ENCODE data around the gene MAPK11.

MAPK11 gene

DNA sequence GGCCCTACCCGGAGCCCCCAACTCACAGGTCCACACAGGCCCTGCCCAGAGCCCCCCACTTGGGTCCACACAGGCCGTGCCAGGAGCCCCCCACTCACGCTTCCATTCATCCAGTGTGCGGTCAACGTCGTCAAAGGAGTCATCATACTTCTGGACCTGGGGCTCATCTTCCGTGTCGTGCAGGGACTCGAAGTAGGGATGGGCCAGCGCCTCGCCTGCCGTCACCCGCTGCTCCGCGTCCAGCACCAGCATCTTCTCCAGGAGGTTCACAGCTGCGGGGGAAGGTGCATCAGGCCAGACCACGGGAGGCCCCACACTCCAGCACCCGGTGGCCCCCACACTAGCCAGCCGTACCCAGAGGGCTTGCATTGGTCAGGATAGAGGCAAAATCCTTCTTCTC, 15.1 kb downstream of the MAPK11 start:
- TF ChIP-seq TAF1 (IDR thresholded peaks at IDR 0.05; ENCODE audit: borderline replicate concordance, insufficient read depth, low read length) (no peak), POLR2AphosphoS5 (IDR thresholded peaks at IDR 0.05; ENCODE audit: low read depth, low read length) (no peak), FOXP2 (optimal IDR thresholded peaks at IDR 0.05; ENCODE audit: borderline replicate concordance, extremely low read depth, extremely low read length, insufficient read depth) (no peak)

DNA sequence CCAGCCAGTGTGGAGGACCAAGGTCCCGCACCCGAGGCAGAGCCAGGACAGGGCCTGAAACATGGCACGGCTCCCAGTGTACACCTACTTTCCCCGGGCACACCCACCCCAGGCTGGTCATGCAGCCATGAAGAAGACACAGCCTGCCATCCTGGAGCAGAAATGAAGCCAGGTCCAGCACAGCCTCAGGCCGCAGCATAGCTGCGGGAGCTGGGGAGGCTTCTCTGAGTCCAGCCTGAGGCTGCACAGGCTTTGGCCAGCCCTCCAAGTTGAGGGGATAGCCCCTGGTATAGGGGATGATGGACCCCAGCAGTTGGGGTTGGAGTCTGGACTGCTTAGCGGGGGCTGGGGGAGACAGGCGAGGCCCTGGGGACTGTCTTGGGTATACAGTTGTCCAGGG, 16.2 kb downstream of the MAPK11 start:
- no peak for TF ChIP-seq FOXP2 (optimal IDR thresholded peaks at IDR 0.05; ENCODE audit: borderline replicate concordance, extremely low read depth, extremely low read length, insufficient read depth)
- no peak for TF ChIP-seq POLR2AphosphoS5 (IDR thresholded peaks at IDR 0.05; ENCODE audit: low read depth, low read length)
- no peak for TF ChIP-seq TAF1 (IDR thresholded peaks at IDR 0.05; ENCODE audit: borderline replicate concordance, insufficient read depth, low read length)
- TF ChIP-seq, protein P1, sequence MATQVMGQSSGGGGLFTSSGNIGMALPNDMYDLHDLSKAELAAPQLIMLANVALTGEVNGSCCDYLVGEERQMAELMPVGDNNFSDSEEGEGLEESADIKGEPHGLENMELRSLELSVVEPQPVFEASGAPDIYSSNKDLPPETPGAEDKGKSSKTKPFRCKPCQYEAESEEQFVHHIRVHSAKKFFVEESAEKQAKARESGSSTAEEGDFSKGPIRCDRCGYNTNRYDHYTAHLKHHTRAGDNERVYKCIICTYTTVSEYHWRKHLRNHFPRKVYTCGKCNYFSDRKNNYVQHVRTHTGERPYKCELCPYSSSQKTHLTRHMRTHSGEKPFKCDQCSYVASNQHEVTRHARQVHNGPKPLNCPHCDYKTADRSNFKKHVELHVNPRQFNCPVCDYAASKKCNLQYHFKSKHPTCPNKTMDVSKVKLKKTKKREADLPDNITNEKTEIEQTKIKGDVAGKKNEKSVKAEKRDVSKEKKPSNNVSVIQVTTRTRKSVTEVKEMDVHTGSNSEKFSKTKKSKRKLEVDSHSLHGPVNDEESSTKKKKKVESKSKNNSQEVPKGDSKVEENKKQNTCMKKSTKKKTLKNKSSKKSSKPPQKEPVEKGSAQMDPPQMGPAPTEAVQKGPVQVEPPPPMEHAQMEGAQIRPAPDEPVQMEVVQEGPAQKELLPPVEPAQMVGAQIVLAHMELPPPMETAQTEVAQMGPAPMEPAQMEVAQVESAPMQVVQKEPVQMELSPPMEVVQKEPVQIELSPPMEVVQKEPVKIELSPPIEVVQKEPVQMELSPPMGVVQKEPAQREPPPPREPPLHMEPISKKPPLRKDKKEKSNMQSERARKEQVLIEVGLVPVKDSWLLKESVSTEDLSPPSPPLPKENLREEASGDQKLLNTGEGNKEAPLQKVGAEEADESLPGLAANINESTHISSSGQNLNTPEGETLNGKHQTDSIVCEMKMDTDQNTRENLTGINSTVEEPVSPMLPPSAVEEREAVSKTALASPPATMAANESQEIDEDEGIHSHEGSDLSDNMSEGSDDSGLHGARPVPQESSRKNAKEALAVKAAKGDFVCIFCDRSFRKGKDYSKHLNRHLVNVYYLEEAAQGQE (IDR thresholded peaks at IDR 0.05; ENCODE audit: insufficient read depth in 1 of 2, low read depth in 2 of 2, low read length in 2 of 2) = no peak
- TF ChIP-seq SIN3A (IDR thresholded peaks at IDR 0.05; ENCODE audit: borderline replicate concordance, insufficient read depth, low read length) = no peak

DNA sequence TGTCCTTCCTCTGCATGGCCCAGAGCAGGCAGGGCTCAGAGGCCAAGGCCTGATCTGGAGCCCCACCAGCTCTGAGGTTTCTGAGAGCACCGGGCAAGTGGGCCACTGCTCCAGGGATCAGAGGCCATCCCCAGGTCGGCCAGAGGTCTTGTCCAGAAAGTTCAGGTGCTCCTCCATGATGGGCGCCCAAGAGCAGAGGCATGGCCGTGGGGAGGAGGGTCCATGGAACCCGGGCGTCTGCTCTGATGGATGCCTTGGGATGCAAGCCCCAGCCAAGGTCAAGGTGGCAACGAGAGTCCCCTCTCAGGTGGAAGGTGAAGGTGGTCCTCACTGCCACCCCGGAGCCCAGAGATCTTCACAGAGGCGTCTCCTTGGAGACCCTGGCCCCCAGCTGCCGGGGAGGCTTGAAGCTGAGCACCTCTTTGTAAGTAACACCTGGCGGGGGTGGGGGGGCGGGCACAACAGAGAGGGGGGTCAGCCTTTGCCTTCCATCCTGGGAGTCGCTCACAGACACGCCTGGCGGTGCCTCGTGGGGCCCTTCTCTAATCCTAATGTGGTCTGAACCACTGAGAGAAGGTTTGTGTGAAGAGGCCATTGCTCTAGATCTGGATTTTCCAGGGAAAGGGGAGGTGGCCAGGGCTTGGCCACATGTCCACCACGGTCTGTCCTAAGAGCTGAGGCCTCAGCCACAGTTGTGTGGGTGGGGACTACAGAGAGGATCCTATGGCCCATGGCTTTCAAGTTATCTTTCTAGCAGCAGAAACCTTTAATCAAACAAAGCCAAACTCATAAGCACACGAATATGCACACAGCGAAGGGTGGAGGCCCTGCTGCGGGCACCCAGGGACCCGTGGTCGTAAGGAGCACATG, 16.9 kb downstream of the MAPK11 start:
- TF ChIP-seq POLR2AphosphoS5 (IDR thresholded peaks at IDR 0.05; ENCODE audit: low read depth, low read length) (no peak), SIN3A (IDR thresholded peaks at IDR 0.05; ENCODE audit: borderline replicate concordance, insufficient read depth, low read length) (no peak), TAF1 (IDR thresholded peaks at IDR 0.05; ENCODE audit: borderline replicate concordance, insufficient read depth, low read length) (no peak), FOXP2 (optimal IDR thresholded peaks at IDR 0.05; ENCODE audit: borderline replicate concordance, extremely low read depth, extremely low read length, insufficient read depth) (no peak)
- TF ChIP-seq, protein P1 (IDR thresholded peaks at IDR 0.05; ENCODE audit: insufficient read depth in 1 of 2, low read depth in 2 of 2, low read length in 2 of 2) = no peak

DNA sequence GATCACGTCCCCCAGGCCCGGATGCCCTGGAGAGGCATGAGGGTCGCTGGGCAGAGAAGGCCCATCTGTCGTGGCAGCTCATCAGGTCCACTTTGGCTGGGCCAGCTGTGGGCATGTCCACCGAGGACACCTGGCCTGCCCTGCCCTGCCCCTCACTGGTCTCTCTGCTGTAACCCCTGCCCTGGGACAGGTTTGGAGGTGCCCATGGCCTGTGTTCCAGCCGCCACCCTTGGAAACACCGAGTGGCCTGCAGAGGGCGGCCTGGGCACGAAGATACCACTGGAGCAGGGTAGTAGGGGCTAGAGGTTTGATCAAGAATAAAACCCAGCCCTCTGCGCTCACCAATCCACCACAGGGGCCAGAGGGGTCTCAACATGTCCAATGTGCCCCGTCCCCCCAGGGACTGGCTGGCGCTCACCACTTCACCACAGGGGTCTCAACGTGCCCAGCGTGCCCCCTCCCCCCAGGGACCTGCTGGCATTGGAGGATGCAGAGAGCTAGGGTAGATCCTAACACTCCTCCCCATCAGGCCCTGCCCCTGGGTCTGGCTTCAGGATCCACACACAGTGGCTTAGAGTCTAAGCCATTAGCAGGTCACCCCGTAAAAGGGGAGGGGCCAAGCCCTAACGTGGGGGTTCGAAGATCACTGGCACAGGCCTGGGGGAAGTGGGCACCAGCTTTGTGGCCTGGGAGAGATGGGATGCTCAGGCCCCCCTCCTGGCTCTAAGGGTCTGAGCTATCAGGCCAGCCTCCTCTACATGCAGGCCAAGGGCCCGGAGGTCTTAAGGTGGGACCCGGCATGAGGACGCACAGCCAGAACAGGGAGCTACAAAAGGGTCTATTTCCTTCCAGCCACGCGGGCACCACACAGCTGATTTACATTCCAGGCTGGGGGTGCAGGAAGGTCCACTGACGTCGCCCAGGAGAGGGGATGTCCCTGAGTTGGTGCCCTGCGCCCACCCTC, 17.8 kb downstream of the MAPK11 start:
- TF ChIP-seq FOXP2 (optimal IDR thresholded peaks at IDR 0.05; ENCODE audit: borderline replicate concordance, extremely low read depth, extremely low read length, insufficient read depth) = no peak
- no peak for TF ChIP-seq TAF1 (IDR thresholded peaks at IDR 0.05; ENCODE audit: borderline replicate concordance, insufficient read depth, low read length)
- TF ChIP-seq, protein P1 (IDR thresholded peaks at IDR 0.05; ENCODE audit: insufficient read depth in 1 of 2, low read depth in 2 of 2, low read length in 2 of 2) = no peak
- TF ChIP-seq SIN3A (IDR thresholded peaks at IDR 0.05; ENCODE audit: borderline replicate concordance, insufficient read depth, low read length) = no peak
- no peak for TF ChIP-seq POLR2AphosphoS5 (IDR thresholded peaks at IDR 0.05; ENCODE audit: low read depth, low read length)

DNA sequence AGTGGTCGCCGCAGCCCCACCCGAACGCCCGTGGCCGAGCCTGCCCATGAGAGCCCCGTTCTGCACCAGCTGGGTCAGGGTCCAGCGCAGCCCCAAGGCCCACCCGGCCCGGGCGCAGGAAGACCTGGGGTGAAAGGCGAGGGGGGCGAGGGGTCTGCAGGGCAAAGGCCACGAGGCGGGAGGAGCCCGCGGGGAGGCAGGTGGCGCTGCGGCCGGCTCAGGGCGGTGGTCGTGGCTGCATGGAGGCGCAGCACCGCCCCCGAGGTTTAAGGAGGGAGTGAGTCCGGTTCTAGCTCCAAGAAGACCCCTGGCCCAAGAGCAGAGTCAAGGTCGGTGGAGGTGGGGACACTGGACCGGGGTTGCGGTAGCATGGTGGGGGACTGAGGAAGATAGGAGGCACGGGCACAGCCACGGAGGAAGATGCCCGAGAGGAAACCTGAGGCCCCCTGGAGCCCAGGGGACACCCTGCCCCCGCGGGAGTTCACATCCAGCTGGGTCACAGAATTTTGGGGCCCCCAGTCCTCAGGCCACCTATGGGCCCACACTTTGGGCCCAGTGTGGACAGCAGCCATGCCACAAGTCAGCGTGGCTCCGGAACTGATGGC, 18.6 kb downstream of the MAPK11 start:
- TF ChIP-seq SIN3A (IDR thresholded peaks at IDR 0.05; ENCODE audit: borderline replicate concordance, insufficient read depth, low read length) (no peak), FOXP2 (optimal IDR thresholded peaks at IDR 0.05; ENCODE audit: borderline replicate concordance, extremely low read depth, extremely low read length, insufficient read depth) (no peak), POLR2AphosphoS5 (IDR thresholded peaks at IDR 0.05; ENCODE audit: low read depth, low read length) (no peak; the same call in 1 of the 2 replicates), TAF1 (IDR thresholded peaks at IDR 0.05; ENCODE audit: borderline replicate concordance, insufficient read depth, low read length) (no peak)
- TF ChIP-seq, protein P1 (IDR thresholded peaks at IDR 0.05; ENCODE audit: insufficient read depth in 1 of 2, low read depth in 2 of 2, low read length in 2 of 2) = no peak

Measured in PFSK-1 (cell line).